ENCODE measurements around the gene COL18A1.
"Not testable (repeated sequence)": the region's sequence is repeated elsewhere in the genome, so short reads cannot be mapped to it uniquely, and the experiment has no call there.

The COL18A1 gene

GRCh38 chr21:45528028-45528705 is 123.2 kb downstream of the COL18A1 start:
- DNase-seq (ENCODE audit: low read depth) = no peak
- no peak overlapping the region for H3K4me3 ChIP-seq (ENCODE audit: control insufficient read depth, low read depth, low read length)
- no peak for TF ChIP-seq CTCF (conservative IDR thresholded peaks at IDR 0.05; ENCODE audit: control insufficient read depth, insufficient read depth, low read depth, low read length)

GRCh38 chr21:45528981-45529784 is 124.2 kb downstream of the COL18A1 start:
- no peak for DNase-seq (ENCODE audit: low read depth)
- H3K4me3 ChIP-seq (ENCODE audit: control insufficient read depth, low read depth, low read length) = no peak overlapping the region
- TF ChIP-seq CTCF (conservative IDR thresholded peaks at IDR 0.05; ENCODE audit: control insufficient read depth, insufficient read depth, low read depth, low read length) = no peak

- no peak for DNase-seq (ENCODE audit: low read depth)
- H3K4me3 ChIP-seq (ENCODE audit: control insufficient read depth, low read depth, low read length) = no peak overlapping the region
- no peak for TF ChIP-seq CTCF (conservative IDR thresholded peaks at IDR 0.05; ENCODE audit: control insufficient read depth, insufficient read depth, low read depth, low read length)
These were observed 124.9 kb downstream of the COL18A1 start for GRCh38 chr21:45529785-45530422.

- no peak for DNase-seq (ENCODE audit: low read depth)
- no peak overlapping the region for H3K4me3 ChIP-seq (ENCODE audit: control insufficient read depth, low read depth, low read length)
- TF ChIP-seq CTCF (conservative IDR thresholded peaks at IDR 0.05; ENCODE audit: control insufficient read depth, insufficient read depth, low read depth, low read length) = no peak
These were observed 125.6 kb downstream of the COL18A1 start for GRCh38 chr21:45530423-45531113.

- not testable (repeated sequence) for DNase-seq (ENCODE audit: low read depth); H3K4me3 ChIP-seq (ENCODE audit: control insufficient read depth, low read depth, low read length)
These were observed 126.1 kb downstream of the COL18A1 start for GRCh38 chr21:45531114-45531392.

- no peak overlapping the region for H3K4me3 ChIP-seq (ENCODE audit: control insufficient read depth, low read depth, low read length)
- no peak for TF ChIP-seq CTCF (conservative IDR thresholded peaks at IDR 0.05; ENCODE audit: control insufficient read depth, insufficient read depth, low read depth, low read length)
- DNase-seq (ENCODE audit: low read depth) = no peak
These were observed 126.6 kb downstream of the COL18A1 start for GRCh38 chr21:45531393-45532215.

Measured in fibroblast of mammary gland (primary cell).